ENCODE measurements around the gene RNF224. TPM values are rescaled to one million over a fixed set of nuclear protein-coding genes. Genes with fewer than 3 reads are reported as not detected.

RNF224 gene
- total and polyA plus RNA-seq, 7 experiments from 2014 or later = 0.12 TPM; not detected in 6

- intact Hi-C loops (cut with micrococcal nuclease) = loop anchor here (1.0 to 2.0 kb wide), 10 partner anchors 12 to 398 kb away; partner anchors contain the start of genes NDOR1 (in 2 of the 2), TMEM203 (in 2 of the 2), TPRN (in 2 of the 2) and TUBB4B (in 2 of the 2)
- Mint-ChIP-seq H3K27ac (peak overlapping the region; percentile 85 to 94 (median 93)), H3K4me1 (peaks cover 14 to 61% (median 32%) of the 10 kb centered on the region in 7 donors), H3K9me3 (peaks cover 0 to 2% (median 0%) of the 10 kb centered on the region in 11 donors), H3K27me3 (no peaks in the 10 kb centered on the region), H3K36me3 (peaks cover 0 to 7% (median 6%) of the 10 kb centered on the region in 5 donors), H3K4me3 (peak overlapping the region; percentile 90 to 96 (median 92))
- H3K27me3 ChIP-seq (ENCODE audit: control insufficient read depth in 2 of 2, insufficient read depth in 2 of 2, low read length in 2 of 2) = no peaks in the 10 kb centered on the region
- DNase-seq = no peak
- peak; percentile 15 for ATAC-seq
- H3K9me3 ChIP-seq (ENCODE audit: control insufficient read depth in 2 of 3, low read length in 3 of 3) = no peaks in the 10 kb centered on the region
- H3K27ac ChIP-seq (ENCODE audit: low read depth, low read length) = peak overlapping the region; percentile 99
- peaks cover 0 to 69% (median 11%) of the 10 kb centered on the region in 3 experiments for H3K36me3 ChIP-seq (ENCODE audit: control insufficient read depth in 2 of 3, insufficient read depth in 3 of 3, low read length in 3 of 3)
- ChIA-PET CTCF (interaction anchor here (0.6 to 1.7 kb wide), 2 partner anchors 60 to 142 kb away, joined by 4 read pairs; partner anchors contain the start of gene NPDC1), POLR2A (interaction anchor here (0.9 to 10.4 kb wide), 13 partner anchors 9 to 102 kb away, joined by 3 to 136 read pairs (median 6); partner anchors contain the start of genes CYSRT1, MAN1B1, NDOR1 and NELFB)
- peak overlapping the region; percentile 98 for H3K4me3 ChIP-seq (ENCODE audit: low read length)
- peaks cover 30 to 32% of the 10 kb centered on the region in 2 donors for H3K4me1 ChIP-seq (ENCODE audit: control insufficient read depth in 2 of 2, insufficient read depth in 2 of 2, low read length in 2 of 2)
These were observed 39.2 kb upstream of the RNF224 start for GRCh38 chr9:137188086-137188489.

DNA sequence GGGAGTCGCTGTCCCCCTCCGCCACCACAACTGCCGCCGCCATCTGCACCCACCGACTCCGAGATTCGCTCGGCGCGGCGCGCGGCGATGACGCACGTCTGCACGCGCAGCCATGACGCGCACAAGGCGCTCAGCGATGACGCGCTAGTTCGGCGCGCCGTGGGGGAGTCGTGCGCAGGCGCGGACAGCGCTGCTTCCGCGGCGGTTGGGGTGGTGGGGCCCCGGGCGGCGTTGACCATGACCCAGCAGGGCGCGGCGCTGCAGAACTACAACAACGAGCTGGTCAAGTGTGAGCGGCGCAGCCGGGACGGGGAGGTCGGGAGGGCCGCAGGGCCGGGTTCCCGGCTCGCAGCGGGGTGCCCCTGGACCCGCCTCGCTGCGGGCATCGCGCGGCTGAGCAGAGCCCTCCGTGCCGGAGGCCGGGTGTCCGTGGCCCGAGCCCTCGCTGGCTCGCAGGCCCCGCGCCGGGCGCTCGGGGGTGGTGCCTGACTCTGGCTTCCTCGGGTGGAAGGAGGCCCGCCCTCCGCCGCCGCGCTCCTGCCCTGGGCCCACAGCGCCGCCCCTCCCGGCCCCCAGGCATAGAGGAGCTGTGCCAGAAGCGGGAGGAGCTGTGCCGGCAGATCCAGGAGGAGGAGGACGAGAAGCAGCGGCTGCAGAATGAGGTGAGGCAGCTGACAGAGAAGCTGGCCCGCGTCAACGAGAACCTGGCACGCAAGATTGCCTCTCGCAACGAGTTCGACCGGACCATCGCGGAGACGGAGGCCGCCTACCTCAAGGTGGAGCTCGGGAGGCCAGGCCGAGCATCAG is 38.6 kb upstream of the RNF224 start, which contains the start of the genes ANAPC2 and SSNA1:
Gene ANAPC2, minus strand, starts transcription at position 71 of the 807 bp plus-strand sequence. Its CDS starts 28 bp downstream, at position 43.
Gene SSNA1, plus strand, starts transcription at position 187 of the 807 bp plus-strand sequence. Its CDS starts 51 bp downstream, at position 238.
- DNase-seq = peak; percentile 86 to 99 (median 93)
- ChIA-PET POLR2A (interaction anchor here (0.6 to 10.4 kb wide), 22 partner anchors 9 to 381 kb away, joined by 3 to 136 read pairs (median 5); partner anchors contain the start of genes CYSRT1, MAN1B1, NDOR1 and NELFB), CTCF (interaction anchor here (0.7 to 1.9 kb wide), 5 partner anchors 22 to 93 kb away, joined by 3 to 5 read pairs (median 4); no protein-coding TSS in a partner anchor)
- Histone ChIP-seq H3K27me3 (ENCODE audit: control insufficient read depth in 2 of 2, insufficient read depth in 2 of 2, low read length in 2 of 2) (no peaks in the 10 kb centered on the region), H3K9me3 (ENCODE audit: control insufficient read depth in 2 of 3, low read length in 3 of 3) (no peaks in the 10 kb centered on the region), H3K27ac (ENCODE audit: low read depth, low read length) (peak within 1 kb of the TSS; percentile 99), H3K4me1 (ENCODE audit: control insufficient read depth in 2 of 2, insufficient read depth in 2 of 2, low read length in 2 of 2) (peaks cover 30 to 32% of the 10 kb centered on the region in 2 donors), H3K36me3 (ENCODE audit: control insufficient read depth in 2 of 3, insufficient read depth in 3 of 3, low read length in 3 of 3) (peaks cover 0 to 63% (median 5%) of the 10 kb centered on the region in 3 experiments), H3K4me3 (ENCODE audit: low read length) (peak within 1 kb of the TSS; percentile 98)
- peak within 1 kb of the TSS; percentile 85 to 96 (median 93) for H3K27ac Mint-ChIP-seq
- intact Hi-C loops (cut with micrococcal nuclease) = loop anchor here (1.0 to 2.0 kb wide), 10 partner anchors 12 to 398 kb away; partner anchors contain the start of genes NDOR1 (in 2 of the 2), TMEM203 (in 2 of the 2), TPRN (in 2 of the 2) and TUBB4B (in 2 of the 2)
- peak within 1 kb of the TSS; percentile 91 to 99 (median 92) for H3K4me3 Mint-ChIP-seq
- ATAC-seq = peak; percentile 91
- peaks cover 0 to 2% (median 0%) of the 10 kb centered on the region in 11 donors for H3K9me3 Mint-ChIP-seq
- H3K36me3 Mint-ChIP-seq = peaks cover 0 to 7% (median 6%) of the 10 kb centered on the region in 5 donors
- H3K4me1 Mint-ChIP-seq = peaks cover 14 to 61% (median 32%) of the 10 kb centered on the region in 7 donors
- H3K27me3 Mint-ChIP-seq = no peaks in the 10 kb centered on the region

DNA sequence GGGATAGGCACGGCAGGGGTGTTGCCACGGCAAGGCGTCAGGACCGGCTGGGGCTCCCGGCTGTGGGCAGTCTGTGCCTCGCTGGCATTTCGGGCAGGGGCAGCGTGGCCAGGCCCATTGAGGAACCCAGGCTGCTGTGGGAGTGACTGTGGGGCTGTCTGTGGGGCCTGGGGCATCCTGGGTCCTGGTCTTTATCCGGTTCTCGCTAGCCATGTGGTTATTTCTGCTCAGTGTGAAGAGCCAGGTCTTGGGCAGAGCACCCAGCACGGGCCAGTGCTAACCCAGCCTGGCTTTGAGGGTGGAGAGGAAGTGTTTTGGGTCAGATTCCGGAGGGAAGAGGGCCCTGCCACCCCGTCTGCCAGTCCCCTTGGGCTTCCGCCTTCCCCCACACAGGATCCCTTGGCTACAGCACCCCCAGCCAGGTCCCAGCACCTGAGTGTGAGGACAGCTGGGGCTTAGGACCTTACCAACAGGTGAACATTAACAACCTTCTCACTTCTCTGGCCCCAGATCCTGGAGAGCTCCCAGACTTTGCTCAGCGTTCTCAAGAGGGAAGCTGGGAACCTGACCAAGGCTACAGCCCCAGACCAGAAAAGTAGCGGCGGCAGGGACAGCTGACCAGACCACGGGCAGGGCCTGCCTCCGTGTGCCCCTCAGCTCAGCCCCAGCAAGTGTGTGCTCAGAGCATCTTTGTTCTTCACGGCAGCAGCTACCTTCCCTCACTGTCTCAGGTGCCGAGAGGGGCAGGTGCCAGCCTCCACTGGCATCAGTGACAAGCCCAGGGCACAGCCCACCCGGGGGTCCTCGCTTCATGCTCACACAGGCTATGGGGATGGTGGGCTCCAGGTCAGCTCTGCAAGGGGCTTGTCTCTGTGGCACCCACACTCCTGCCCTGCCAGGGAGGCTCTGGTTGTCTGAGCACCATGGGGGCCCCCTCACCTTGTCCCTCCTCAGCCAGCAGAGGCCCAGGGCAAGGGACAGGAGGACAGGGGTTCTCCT is 37.7 kb upstream of the RNF224 start:
- Mint-ChIP-seq H3K27me3 (no peaks in the 10 kb centered on the region), H3K4me3 (peak overlapping the region; percentile 91 to 99 (median 92)), H3K36me3 (peaks cover 0 to 6% (median 0%) of the 10 kb centered on the region in 5 donors), H3K27ac (peak overlapping the region; percentile 85 to 96 (median 93)), H3K9me3 (peaks cover 0 to 2% (median 0%) of the 10 kb centered on the region in 11 donors), H3K4me1 (peaks cover 9 to 54% (median 28%) of the 10 kb centered on the region in 7 donors)
- CTCF ChIA-PET = interaction anchor here (0.7 to 1.9 kb wide), 4 partner anchors 21 to 94 kb away, joined by 3 to 5 read pairs (median 4); no protein-coding TSS in a partner anchor
- peak overlapping the region; percentile 98 for H3K4me3 ChIP-seq (ENCODE audit: low read length)
- POLR2A ChIA-PET = interaction anchor here (0.6 to 10.4 kb wide), 14 partner anchors 9 to 382 kb away, joined by 3 to 136 read pairs (median 3); partner anchors contain the start of genes CYSRT1, MAN1B1, NDOR1 and RABL6
- peak overlapping the region; percentile 99 for H3K27ac ChIP-seq (ENCODE audit: low read depth, low read length)
- intact Hi-C loops (cut with micrococcal nuclease) = loop anchor here (2.0 kb wide), 2 partner anchors 51 to 95 kb away; partner anchors contain the start of gene TUBB4B (in 1 of the 2)
- peaks cover 0 to 54% (median 3%) of the 10 kb centered on the region in 3 experiments for H3K36me3 ChIP-seq (ENCODE audit: control insufficient read depth in 2 of 3, insufficient read depth in 3 of 3, low read length in 3 of 3)
- peaks cover 30 to 32% of the 10 kb centered on the region in 2 donors for H3K4me1 ChIP-seq (ENCODE audit: control insufficient read depth in 2 of 2, insufficient read depth in 2 of 2, low read length in 2 of 2)
- no peaks in the 10 kb centered on the region for H3K27me3 ChIP-seq (ENCODE audit: control insufficient read depth in 2 of 2, insufficient read depth in 2 of 2, low read length in 2 of 2)
- ATAC-seq (no peak), DNase-seq (no peak)
- H3K9me3 ChIP-seq (ENCODE audit: control insufficient read depth in 2 of 3, low read length in 3 of 3) = no peaks in the 10 kb centered on the region

GRCh38 chr9:137190315-137190856 is 36.9 kb upstream of the RNF224 start:
- CTCF ChIA-PET = interaction anchor here (1.9 kb wide), 1 partner anchor 20 kb away, joined by 5 read pairs; no protein-coding TSS in a partner anchor
- no peaks in the 10 kb centered on the region for H3K9me3 ChIP-seq (ENCODE audit: control insufficient read depth in 2 of 3, low read length in 3 of 3)
- peak overlapping the region in 9 of 10 donors; percentile 30 to 95 (median 64) for H3K4me3 Mint-ChIP-seq
- peaks cover 0 to 6% (median 0%) of the 10 kb centered on the region in 5 donors for H3K36me3 Mint-ChIP-seq
- H3K27ac ChIP-seq (ENCODE audit: low read depth, low read length) = peak overlapping the region; percentile 99
- no peak for ATAC-seq
- POLR2A ChIA-PET = interaction anchor here (0.7 to 10.4 kb wide), 5 partner anchors 8 to 61 kb away, joined by 3 to 136 read pairs (median 16); partner anchors contain the start of genes NDOR1, TMEM203, TPRN and TUBB4B
- H3K4me3 ChIP-seq (ENCODE audit: low read length) = no peak overlapping the region
- H3K36me3 ChIP-seq (ENCODE audit: control insufficient read depth in 2 of 3, insufficient read depth in 3 of 3, low read length in 3 of 3) = peaks cover 0 to 46% (median 0%) of the 10 kb centered on the region in 3 experiments
- H3K27me3 Mint-ChIP-seq = no peaks in the 10 kb centered on the region
- H3K4me1 ChIP-seq (ENCODE audit: control insufficient read depth in 2 of 2, insufficient read depth in 2 of 2, low read length in 2 of 2) = peaks cover 30 to 32% of the 10 kb centered on the region in 2 donors
- intact Hi-C loops (cut with micrococcal nuclease) = no loop called here
- DNase-seq = no peak
- H3K9me3 Mint-ChIP-seq = peaks cover 0 to 2% (median 0%) of the 10 kb centered on the region in 11 donors
- peak overlapping the region in 7 of 9 donors; percentile 42 to 86 (median 66) for H3K27ac Mint-ChIP-seq
- H3K27me3 ChIP-seq (ENCODE audit: control insufficient read depth in 2 of 2, insufficient read depth in 2 of 2, low read length in 2 of 2) = no peaks in the 10 kb centered on the region
- H3K4me1 Mint-ChIP-seq = peaks cover 9 to 50% (median 28%) of the 10 kb centered on the region in 7 donors

DNA sequence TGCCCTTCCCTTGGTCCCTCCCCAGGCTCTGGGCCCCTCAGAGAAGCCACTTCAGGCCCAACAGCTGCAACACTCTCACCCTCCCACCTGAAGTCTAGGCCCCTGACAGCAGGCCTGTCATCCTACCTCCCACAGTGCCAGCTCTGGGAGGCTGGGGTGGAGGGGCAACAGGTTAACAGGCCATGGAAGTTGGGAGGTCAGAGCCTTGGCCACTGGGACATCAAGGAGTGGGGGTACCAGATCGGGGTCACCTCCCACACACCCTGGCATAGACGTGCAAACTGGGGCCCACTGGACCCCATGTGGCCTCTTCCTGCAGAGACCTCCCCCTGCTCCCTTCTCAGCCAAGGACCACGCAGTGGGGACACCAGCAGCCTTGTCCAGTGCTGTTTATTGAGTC is 36.1 kb upstream of the RNF224 start:
- POLR2A ChIA-PET = interaction anchor here (0.6 to 10.4 kb wide), 4 partner anchors 13 to 62 kb away, joined by 3 to 136 read pairs (median 7); partner anchors contain the start of genes NDOR1, TMEM203 and TPRN
- ATAC-seq (no peak), DNase-seq (no peak)
- H3K27me3 Mint-ChIP-seq = no peaks in the 10 kb centered on the region
- H3K9me3 Mint-ChIP-seq = peaks cover 0 to 2% (median 0%) of the 10 kb centered on the region in 11 donors
- H3K27ac Mint-ChIP-seq = peak overlapping the region in 3 of 9 donors; percentile 42 to 86 (median 63)
- H3K27me3 ChIP-seq (ENCODE audit: control insufficient read depth in 2 of 2, insufficient read depth in 2 of 2, low read length in 2 of 2) = no peaks in the 10 kb centered on the region
- H3K4me3 Mint-ChIP-seq = peak overlapping the region in 3 of 10 donors; percentile 52 to 95 (median 69)
- H3K4me3 ChIP-seq (ENCODE audit: low read length) = no peak overlapping the region
- H3K27ac ChIP-seq (ENCODE audit: low read depth, low read length) = no peak overlapping the region
- CTCF ChIA-PET = no interaction called here
- intact Hi-C loops (cut with micrococcal nuclease) = no loop called here
- H3K9me3 ChIP-seq (ENCODE audit: control insufficient read depth in 2 of 3, low read length in 3 of 3) = no peaks in the 10 kb centered on the region
- H3K4me1 Mint-ChIP-seq = peaks cover 7 to 42% (median 26%) of the 10 kb centered on the region in 7 donors
- peaks cover 0 to 37% (median 0%) of the 10 kb centered on the region in 3 experiments for H3K36me3 ChIP-seq (ENCODE audit: control insufficient read depth in 2 of 3, insufficient read depth in 3 of 3, low read length in 3 of 3)
- peaks cover 0 to 6% (median 0%) of the 10 kb centered on the region in 5 donors for H3K36me3 Mint-ChIP-seq
- H3K4me1 ChIP-seq (ENCODE audit: control insufficient read depth in 2 of 2, insufficient read depth in 2 of 2, low read length in 2 of 2) = peaks cover 28 to 29% of the 10 kb centered on the region in 2 donors
